Stimulated activated CD8-positive, alpha-beta memory T cell treated with anti-CD3 and anti-CD28 coated beads, Interleukin-12 subunit alpha, Interleukin-12 subunit beta, amount 100 ng/mL, for 1 hour (primary cell): ENCODE results near the gene U2AF1L4.

Source experiments
- DNase-seq: peaks from one replicate; pipeline ENCODE4 v3.0.0-alpha.2; 2020; ENCODE audit warnings: low read depth

U2AF1L4 gene

GRCh38 chr19:35757231-35757748, 12.1 kb upstream of the U2AF1L4 start:
- DNase-seq: no peak

- no peak for DNase-seq
Measured at GRCh38 chr19:35756377-35757230, 11.4 kb upstream of the U2AF1L4 start, which contains the start of gene HSPB6. Gene HSPB6, minus strand, starts transcription at chr19:35757029. Its CDS starts 21 bp downstream, at chr19:35757008.

GRCh38 chr19:35755550-35756376, 10.5 kb upstream of the U2AF1L4 start:
- DNase-seq: no peak

- no peak for DNase-seq
Measured at GRCh38 chr19:35755131-35755549, 9.9 kb upstream of the U2AF1L4 start.

- no peak for DNase-seq
Measured at GRCh38 chr19:35754370-35755130, 9.3 kb upstream of the U2AF1L4 start.

- no peak for DNase-seq
Measured at GRCh38 chr19:35753634-35754369, 8.6 kb upstream of the U2AF1L4 start.

- DNase-seq: no peak
Measured at GRCh38 chr19:35752746-35753350, 7.6 kb upstream of the U2AF1L4 start.

- no peak for DNase-seq
Measured at GRCh38 chr19:35751839-35752745, 6.9 kb upstream of the U2AF1L4 start.

GRCh38 chr19:35750167-35750566, 4.9 kb upstream of the U2AF1L4 start:
- DNase-seq: no peak

- DNase-seq: peak; percentile 99
Measured at GRCh38 chr19:35748106-35749020, 3.1 kb upstream of the U2AF1L4 start, which contains the start of gene LIN37. Gene LIN37, plus strand, starts transcription at chr19:35748576. Its CDS starts 149 bp downstream, at chr19:35748725.

- no peak for DNase-seq
Measured at GRCh38 chr19:35746531-35746930, 1.3 kb upstream of the U2AF1L4 start.

- no peak for DNase-seq
Measured at GRCh38 chr19:35746087-35746462, 857 bp upstream of the U2AF1L4 start.

GRCh38 chr19:35744430-35745327, 539 bp downstream of the U2AF1L4 start:
- peak; percentile 87 for DNase-seq

GRCh38 chr19:35743640-35744429, 1.4 kb downstream of the U2AF1L4 start:
- no peak for DNase-seq

- DNase-seq: peak; percentile 47
Measured at GRCh38 chr19:35742121-35742724, 3.0 kb downstream of the U2AF1L4 start, which contains the start of gene IGFLR1. Gene IGFLR1, minus strand, starts transcription at chr19:35742452. Its CDS starts 1,272 bp downstream, at chr19:35741180.

GRCh38 chr19:35741203-35741515, 4.1 kb downstream of the U2AF1L4 start:
- no peak for DNase-seq
